ENCODE data around the gene GPN2. TPM values are rescaled to one million over a fixed set of nuclear protein-coding genes. Genes with fewer than 3 reads are reported as not detected.

The GPN2 gene
- 10.2 TPM for total RNA-seq

DNA sequence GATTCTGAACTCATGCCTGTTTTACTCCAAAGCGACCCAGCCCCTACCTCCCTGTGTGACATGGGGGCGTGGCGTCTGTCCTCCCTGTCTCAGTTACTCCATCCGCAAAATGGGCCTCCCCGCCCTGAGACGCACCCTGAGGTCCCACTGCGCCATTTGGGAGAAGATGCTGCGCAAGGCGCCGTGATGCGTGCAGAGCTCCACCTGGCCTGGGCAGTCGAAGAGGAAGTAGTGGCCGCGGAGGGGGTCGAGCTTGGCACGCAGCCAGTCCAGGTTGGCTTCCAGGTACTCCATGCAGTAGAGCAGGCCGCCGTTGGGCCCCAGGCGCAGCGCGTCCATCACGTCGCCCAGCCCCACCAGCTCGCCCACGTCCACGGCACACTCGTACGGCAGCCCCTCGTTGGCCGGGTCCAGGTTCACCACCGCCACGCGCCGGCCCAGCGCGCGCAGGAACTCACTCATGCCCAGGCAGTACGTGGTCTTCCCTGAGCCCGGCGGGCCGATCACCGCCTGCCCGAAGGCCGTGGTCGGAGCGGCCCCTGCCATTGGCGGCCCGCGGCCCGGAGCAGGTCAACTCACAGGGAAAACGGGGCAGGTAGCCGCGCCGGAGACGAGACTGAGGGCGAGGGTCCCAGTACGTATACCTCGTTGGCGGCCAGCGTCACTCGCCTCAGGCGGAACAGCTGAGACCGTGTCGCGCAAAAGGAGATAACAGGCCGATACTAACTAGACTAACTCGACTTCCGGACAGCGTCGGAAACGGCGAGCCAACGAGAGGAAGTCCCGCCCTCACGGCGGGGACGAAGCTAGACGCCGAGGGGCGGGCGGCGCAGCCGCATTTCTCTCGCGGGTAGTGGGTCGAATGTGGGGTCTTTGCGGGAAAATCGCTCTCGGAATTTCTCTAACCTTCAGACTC, at the start of gene GPN2:
TSS of gene GPN2 (minus strand) at position 733 of the 916 bp plus-strand sequence. CDS start at position 546, 187 bp downstream.
- DNase-seq: peak; percentile 90

DNA sequence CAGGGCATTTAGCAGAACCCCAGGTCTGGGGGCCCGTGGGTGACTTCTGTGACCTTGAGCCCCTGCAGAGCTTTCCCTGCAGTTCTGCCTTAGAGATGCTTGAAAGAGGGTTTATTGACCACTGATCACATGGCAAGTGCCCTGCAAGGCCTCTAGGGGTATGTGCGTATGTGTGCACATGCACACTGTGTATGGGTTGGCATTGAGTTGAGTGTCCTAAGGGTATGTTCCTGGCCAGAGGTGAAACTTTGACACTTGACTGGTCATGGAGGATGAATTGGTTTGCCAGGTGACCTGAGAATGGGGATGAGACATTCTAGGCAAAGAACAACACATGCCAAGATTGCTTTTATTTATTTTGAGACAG, 48.6 kb upstream of the GPN2 start:
- DNase-seq: no peak

DNA sequence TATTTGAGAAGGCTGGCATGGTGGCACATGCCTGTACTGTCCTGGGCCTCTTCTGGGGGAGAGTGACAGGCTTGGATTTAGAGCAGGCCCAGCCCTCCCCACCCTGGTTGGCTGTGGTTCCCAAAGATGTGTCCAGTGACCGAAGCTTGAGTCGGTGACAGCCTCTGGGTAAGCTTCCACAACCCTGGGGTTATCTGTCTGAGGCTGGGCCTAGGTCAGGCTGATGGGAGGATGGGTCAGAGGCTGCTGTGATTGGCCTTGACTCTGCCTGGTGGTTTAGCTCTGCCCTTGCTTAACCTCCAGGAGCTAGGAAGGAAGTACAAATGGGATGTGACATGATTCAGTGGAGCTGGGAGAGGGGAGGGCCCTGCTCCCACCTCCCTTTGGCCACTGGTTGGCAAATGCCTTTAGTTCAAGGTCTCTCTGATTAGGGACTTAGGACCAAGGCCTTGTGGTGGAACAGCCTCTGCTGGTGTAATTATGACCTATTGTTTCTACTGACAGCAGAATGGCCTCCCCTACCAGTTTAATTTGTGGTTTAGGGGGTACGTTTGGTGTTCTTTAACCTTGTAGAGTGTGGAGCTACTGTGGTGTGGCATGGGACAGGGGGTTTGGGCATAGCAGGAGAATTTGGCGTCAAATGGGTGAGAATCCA, 48.0 kb upstream of the GPN2 start:
- DNase-seq: no peak

DNA sequence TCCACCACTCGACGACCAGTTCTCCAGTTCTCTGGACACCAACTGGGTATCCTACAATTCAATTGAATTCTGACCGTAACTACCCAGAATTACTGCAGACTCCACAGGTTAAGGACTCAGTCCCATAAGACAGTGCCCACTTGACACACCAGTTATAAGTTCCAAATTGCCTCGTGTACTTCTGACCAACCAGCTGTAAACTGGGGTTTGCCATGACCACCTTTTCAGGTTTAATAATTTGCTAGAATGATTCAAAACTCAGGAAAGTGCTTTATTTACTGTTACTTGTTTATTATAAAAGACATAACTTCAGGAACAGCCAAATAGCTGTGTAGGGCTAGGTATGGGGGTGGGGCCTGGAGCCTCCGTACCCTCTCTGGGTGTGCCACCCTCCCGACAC, 46.7 kb upstream of the GPN2 start:
- no peak for DNase-seq

DNA sequence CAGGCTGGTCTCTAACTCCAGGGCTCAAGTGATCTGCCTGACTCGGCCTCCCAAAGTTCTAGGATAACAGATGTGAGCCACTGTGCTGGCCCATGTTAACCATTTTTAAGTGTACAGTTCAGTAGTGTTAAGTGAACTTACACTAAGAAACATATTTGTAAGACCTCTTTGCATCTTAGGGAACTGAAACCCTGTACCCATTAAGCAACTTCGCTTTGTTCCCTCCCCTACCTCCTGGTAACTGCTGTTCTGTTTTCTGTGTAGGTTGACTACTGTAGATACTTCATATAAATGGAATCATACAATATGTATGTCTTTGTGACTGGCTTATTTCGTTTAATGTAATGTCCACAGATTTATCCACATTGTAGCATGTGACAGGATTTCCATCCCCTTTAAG, 42.4 kb upstream of the GPN2 start:
- no peak for DNase-seq

DNA sequence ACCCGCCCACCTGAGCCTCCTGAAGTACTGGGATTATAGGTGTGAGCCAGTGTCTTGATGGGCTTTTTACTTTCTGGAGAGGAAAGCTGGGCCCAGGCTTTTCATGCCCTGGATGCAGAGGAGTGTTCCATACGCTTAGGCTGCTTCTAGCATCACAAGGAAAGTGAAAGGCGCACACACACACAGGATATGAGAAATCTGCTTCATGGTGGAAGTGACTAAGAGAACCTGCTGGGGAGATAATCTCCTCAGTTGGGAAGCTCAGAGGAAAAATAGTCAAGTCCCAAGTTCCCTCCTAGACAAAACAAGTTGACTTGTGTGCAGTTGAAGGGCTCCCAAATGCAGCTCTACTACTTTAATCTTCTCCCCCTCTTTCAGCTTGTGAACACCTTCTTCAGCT, 33.6 kb upstream of the GPN2 start:
- DNase-seq: no peak

DNA sequence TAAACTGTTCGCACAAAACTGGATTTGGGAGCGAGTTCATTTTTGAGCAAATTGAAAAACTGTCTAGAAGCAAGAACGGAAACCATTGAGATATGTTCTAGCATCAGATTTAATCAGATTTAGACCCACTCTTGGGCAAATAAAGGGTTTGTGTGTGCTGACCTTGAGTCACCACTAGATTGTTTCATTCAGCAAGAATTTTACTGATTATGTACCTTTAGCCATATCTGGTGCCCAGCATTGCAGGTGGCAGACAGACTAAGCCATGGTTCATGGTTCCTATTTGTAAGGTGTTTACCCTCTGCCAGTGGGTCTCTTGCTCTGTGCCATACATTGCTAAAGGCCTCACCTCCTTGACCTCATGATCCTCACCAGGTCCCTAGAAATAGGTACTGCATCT, 32.8 kb upstream of the GPN2 start:
- DNase-seq: no peak

DNA sequence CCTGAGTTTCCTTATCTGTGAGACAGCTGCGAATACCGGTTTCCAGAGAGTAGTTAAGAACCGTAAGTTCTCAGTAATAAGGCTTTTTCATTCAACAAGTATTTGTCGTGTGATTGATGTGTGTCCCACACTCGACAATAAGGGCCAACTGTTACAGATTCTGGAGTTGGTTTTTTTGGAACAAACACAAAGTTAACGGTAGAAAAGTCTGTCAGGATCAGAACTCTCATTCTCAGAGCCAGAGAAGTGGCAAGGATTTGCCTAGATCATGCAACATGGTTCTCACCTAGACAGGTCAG, 32.3 kb upstream of the GPN2 start:
- no peak for DNase-seq

DNA sequence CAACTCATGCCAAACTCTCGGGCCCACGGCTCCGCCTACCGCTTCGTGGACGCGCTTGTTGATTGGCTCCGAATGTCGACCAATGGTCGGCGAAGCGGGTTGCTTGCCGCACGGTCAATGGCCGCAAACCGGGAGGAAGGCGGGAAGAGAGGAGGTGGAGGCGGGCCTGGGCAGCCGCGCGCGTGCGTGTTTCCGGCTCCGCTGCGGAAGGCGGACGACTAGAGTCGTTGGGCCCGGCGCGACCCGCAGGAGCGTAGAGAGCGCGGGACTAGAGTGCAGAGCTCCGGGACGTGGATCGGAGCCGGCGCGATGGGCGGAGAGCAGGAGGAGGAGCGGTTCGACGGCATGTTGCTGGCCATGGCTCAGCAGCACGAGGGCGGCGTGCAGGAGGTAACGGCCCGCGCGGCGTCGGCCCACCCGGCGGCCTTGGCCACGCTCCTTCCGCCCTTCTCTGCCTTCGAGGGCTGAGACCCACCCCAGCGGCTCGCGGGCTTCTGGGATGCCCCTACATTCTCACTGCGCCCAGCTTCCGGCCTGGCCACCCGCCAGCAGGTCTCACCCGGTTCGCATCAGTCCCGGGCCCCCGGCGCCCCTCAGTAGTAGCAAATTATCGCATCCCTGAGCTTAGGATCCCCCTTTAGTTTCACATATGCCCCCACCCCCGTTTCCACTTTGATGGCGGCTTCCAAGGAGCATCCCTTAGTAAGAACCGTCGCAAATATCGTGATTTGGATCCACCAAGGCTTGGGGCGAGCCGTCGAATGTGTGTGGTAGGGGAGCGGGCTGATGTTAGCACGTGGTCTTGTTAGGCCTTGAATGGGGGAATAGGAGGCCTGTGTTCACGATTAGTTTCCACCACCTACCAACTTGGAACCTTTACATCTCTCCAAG, 31.7 kb upstream of the GPN2 start, which contains the start of gene NUDC:
TSS of gene NUDC (plus strand) at position 204 of the 891 bp plus-strand sequence. CDS start at position 310, 106 bp downstream.
- peak; percentile 98 for DNase-seq

DNA sequence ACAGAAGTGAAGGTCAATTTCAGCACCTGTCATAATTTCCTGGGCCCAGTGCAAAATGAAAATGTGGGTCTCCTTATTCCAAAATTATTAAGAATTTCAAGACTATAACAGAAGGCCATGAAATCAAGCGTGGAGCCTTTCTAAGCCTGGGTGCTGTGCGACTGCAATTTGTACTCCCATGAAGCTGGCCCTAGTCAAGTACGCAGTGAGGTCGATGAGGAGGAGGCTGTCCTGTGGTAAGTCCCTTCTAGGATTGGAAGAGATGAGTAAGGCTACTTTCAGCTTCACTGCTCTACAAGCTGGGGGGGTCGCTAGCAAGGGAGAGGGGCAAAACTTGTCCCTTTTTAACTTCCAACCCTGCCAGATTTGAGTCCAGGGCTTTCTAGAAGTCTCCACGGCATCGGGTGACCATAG, 31.1 kb upstream of the GPN2 start:
- DNase-seq: no peak

DNA sequence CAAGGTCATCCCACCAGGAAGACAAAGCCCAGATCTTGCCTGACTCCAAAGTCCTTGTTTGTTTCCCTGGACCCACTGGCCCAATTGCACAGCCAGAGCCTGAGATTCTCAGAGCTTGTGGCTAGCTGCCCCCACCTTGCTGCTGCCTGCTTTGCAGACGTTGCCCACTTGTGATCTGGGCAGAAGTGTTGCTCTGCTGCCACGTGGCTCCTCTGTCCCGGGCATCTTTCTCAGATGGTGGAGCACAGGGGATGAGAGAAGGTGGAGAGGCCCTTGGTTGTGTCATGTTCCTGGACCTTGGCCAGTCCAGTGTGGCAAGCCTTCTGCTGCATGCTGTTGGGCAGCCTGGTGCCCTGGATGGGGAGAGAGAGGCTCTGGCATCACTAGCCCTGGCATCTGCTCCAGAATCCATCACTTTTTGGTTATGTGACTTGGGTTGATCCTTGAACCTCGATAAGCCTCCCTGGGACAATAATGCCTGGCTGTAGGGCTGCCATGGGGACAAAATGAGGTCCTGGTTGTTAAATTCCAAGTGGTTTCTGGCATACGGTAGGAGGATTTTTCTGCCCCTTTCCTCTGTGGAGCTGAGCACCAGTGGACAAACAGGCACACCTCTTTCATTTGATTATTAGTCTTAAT, 25.2 kb upstream of the GPN2 start:
- no peak for DNase-seq

DNA sequence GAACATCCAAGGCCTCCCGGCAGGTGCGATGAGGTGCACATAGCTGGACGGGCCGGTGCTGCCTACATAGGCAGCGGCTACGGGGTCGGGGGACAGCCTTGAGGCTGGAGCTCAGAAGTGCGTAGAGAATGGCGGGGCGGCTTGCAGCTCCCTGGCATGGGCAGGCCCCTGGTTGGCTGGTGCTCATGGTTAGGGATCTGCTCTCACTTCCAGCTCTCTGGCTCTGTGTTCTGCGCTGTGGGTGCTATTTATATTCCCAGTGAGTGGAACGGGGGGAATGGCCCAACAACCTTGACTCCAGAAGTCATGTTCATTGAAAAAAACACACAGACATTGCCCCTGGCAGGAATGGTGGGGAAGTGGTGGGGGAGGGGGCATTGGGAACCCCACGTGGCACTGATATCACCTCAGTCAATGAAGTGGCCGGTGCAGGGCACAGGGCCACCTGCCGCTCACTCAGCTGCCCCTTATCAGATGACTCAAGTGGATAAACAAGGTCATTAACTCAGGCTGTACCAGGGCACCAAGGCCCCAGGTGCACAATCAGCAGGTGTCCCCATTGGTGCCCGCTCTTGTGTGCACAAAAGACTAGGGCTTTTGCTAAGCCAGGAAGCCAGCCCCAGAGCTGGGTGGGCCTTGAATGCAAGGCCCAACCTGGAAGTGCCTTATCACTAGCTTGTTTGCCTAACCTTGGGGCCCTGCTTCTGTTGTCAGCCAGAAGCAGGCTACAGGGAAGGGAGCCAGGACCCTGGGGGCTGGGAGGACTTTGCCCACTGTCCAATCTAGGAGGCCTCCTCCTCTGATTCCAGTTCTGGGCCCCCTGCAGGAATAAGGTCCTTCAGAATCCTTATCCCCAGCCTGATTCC, 23.9 kb upstream of the GPN2 start, which contains the start of gene NR0B2:
TSS of gene NR0B2 (minus strand) at position 222 of the 866 bp plus-strand sequence. CDS start at position 187, 35 bp downstream.
- no peak for DNase-seq

DNA sequence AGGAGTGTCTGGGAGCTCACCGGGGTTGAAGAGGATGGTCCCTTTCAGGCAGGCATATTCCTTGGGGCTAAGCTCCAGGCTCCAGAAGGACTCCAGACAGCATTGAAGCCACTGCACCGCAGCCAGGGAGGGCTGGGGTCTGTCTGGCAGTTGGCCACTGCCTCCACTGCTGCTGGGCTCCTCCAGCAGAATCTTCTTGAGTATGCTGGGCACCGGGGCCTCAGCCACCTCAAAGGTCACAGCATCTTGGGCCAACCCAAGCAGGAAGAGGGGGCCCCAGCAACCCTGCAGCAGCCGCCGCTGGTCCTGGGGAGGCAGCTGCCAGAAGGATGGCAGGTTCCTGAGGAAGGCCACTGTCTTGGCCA, 23.3 kb upstream of the GPN2 start:
- no peak for DNase-seq

DNA sequence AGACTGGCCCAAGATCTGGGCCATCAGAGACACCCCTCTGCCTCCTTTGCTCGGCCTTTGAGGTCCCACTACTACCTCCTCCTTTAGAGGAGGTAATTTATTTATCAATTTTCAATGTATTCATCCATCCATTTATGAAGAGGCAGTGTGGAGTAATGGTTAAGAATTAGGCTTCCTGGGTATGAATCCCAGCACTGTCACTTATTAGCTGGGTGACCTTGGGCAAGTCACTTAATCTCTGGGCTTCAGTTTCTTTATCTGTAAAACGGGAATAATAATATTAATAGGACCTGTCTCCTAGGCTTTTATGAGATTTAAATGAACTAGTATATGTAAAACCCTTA, 22.0 kb upstream of the GPN2 start:
- DNase-seq: no peak

DNA sequence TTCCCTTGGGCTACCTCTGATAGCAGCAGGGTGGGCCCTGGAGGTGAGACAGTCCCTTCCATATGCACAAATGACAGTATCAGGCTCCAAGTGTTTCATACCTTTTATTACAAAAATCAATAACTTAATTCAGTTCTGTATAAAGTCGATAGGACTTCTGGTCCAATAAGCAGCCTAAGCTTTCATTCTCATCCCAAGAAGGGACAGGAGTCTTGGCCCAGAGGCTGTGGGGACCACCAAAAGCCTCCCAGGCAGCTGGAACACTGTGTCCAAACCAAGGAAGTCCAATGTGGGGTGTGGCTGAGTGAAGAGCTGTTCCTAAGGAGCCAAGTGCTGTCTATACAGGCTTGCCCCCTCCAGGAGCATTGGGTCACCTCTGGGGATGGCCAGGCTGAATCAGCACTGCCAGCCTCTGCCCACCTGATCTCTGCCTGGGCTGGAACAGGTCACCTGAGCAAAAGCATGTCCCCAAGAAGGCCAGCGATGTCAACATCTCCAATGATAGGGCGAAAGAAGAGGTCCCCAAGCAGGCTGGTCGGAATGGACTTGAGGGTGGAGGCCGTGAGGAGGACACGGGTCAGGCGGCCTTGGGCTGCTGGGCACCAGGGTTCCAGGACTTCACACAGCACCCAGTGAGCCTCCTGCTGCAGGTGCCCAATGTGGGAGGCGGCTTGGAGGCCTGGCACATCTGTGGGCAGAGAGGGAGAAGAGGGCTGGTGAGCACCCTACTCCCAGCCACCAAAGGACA, 21.5 kb upstream of the GPN2 start:
- DNase-seq: no peak

DNA sequence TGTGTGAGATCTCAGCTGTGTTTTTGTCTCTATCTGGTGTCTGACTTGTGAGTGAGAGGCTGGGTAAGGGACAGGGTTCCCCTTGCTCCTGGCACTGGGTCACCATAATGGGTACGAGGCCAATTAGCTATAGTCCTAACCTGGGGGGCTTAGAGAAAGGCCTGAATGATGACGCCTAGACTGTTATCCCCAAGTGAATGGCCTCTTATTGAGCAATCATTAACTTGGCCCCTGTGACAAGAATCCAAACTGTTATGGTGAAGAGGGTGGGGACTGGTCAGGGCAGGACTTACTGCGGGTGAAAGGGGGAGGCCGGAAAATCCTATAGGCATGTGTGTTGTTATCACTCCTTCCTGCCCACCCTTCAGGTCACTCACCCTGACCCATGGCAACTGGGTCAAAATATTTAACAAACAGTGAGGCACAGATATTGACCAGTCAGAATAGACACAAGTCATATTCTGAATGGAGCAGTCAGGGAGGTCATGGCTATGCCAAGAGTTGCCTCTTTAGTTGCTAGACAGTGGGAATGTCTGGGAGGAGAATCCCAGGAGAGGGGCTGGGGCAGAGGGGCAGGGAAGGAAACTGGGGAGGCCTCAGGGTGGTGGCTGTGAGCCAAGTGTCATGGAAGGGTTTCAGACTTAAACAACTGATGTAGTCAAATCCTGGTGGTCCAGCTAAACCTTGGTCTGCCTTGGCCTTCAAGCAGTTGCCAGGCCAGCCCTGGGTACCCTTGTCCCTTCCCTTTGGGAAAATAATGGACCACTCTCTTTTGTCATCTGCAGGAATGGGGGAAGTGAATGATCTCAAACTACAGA, 20.5 kb upstream of the GPN2 start:
- DNase-seq: no peak

DNA sequence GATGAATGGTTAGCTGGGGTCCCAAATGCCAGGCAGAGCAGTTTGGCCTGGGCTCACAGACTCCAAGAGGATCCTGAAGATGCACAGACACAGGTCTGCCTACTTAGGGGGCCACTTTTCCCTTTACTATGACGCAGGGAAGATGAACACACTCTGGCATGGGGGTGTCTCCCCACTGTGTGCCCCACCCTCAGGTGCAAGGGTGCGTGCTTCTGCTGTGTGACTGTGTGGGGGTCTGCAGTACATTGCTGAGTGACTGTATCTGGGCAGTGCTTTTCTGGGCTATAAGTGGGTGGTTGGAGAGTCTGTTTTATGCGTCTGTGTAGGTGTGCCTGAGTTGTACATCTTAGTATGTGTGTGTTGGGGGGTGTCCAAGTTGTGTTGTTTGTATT, 19.9 kb upstream of the GPN2 start:
- DNase-seq: no peak

DNA sequence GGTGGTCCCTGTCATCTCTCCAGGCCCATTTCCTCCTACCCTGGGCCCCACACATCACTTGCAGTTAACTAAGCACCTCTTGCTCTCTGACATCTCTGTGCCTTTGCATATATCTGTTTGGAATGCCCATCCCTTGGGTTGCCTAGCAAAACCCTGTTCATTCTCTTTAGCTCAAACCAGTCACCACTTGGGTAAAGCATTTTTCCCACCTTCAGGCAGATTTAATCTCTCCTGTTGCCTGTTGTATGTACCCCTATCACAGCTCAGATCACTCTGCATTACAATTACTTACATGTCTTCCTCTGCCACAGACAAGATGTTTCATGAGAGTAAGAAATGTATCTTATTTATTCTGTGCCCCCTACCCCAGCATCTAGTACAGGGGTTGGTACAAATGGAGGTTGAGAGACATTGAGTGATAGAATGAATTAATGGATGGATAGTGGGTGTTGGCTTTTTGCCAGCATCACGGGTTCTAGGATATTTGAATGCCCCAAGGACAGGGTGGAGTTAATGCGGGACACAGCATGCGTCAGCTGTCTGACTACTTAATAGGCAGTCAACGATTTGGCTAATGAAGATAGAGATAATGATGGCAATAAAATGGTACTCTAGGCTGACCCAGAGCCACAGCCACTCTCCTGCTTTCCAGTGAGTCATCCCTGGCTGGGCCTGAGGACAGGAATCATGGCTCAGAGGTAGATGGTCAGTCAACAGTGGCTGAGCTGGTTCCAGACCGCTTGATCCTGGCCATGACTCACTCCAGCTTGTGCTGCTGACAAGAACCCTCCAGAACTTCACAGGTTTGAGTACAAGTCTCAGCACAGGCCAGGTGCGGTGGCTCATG, 17.2 kb upstream of the GPN2 start:
- DNase-seq: no peak
